ENCODE measurements around the gene GPX7.

DNA sequence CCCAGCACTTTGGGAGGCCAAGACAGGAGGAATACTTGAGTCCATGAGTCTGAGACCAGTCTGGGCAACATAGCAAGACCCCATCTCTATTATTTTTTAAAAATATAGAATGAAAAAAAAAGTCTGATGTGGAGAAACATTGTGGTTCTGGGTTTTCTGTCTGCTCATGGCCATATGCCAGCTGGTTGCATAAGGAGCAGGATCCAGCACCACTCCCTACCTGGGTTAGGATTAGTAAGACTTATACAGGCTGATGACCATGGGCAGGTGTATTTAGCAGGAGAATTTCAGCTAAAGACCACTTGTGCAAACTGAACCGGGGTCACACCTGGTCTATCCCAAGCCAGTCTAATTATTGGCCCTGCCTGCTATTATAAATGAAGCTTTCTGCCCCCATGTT is 16.7 kb upstream of the GPX7 start:
- TF ChIP-seq, protein P1, sequence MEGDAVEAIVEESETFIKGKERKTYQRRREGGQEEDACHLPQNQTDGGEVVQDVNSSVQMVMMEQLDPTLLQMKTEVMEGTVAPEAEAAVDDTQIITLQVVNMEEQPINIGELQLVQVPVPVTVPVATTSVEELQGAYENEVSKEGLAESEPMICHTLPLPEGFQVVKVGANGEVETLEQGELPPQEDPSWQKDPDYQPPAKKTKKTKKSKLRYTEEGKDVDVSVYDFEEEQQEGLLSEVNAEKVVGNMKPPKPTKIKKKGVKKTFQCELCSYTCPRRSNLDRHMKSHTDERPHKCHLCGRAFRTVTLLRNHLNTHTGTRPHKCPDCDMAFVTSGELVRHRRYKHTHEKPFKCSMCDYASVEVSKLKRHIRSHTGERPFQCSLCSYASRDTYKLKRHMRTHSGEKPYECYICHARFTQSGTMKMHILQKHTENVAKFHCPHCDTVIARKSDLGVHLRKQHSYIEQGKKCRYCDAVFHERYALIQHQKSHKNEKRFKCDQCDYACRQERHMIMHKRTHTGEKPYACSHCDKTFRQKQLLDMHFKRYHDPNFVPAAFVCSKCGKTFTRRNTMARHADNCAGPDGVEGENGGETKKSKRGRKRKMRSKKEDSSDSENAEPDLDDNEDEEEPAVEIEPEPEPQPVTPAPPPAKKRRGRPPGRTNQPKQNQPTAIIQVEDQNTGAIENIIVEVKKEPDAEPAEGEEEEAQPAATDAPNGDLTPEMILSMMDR (IDR thresholded peaks at IDR 0.05) = no peak
- no peak for TF ChIP-seq POLR2A (IDR thresholded peaks at IDR 0.05)

Measured in Peyer's patch (tissue), 4 donors.